WTC11 (cell line): ENCODE measurements around the gene GRM7. TPM values are rescaled to one million over a fixed set of nuclear protein-coding genes. Genes with fewer than 3 reads are reported as not detected.

Experiments
- ATAC-seq: fragments of 200-7000 bp; cut with Tn5 transposase; 2 replicates; pipeline ENCODE4 v1.10.0; 2021; ENCODE audit warnings: mild to moderate bottlenecking, moderate library complexity
- CTCF ChIA-PET: fragments of 300-600 bp; sonication (Branson Sonifier 250); formaldehyde crosslinking; loops from one replicate; lab custom pipeline; 2021; ENCODE audit warnings: antibody characterized with exemption; lab: Charles Lee
- POLR2A ChIA-PET: fragments of 350-600 bp; sonication (Branson Sonifier 250); formaldehyde crosslinking; loops from one replicate; lab custom pipeline; 2021; ENCODE audit warnings: antibody characterized with exemption; lab: Charles Lee
- DNase-seq: peaks from one replicate; pipeline ENCODE4 v3.0.0; 2021; ENCODE audit warnings: low spot score
- H3K27ac Mint-ChIP-seq: 2 replicates; pipeline ENCODE4 v1.8.0; 2021; ENCODE audit warnings: mixed read lengths
- H3K27me3 Mint-ChIP-seq: 2 replicates; pipeline ENCODE4 v1.8.0; 2021; ENCODE audit warnings: low read depth, mild to moderate bottlenecking, moderate library complexity, mixed read lengths
- H3K36me3 Mint-ChIP-seq: 2 replicates; pipeline ENCODE4 v1.8.0; 2021; ENCODE audit warnings: mixed read lengths
- H3K4me1 Mint-ChIP-seq: 2 replicates; pipeline ENCODE4 v1.8.0; 2022; ENCODE audit warnings: mixed read lengths
- H3K4me3 Mint-ChIP-seq: 2 replicates; pipeline ENCODE4 v1.8.0; 2021; ENCODE audit warnings: mild to moderate bottlenecking, moderate library complexity, mixed read lengths
- H3K9me3 Mint-ChIP-seq: 2 replicates; pipeline ENCODE4 v1.8.0; 2021; ENCODE audit warnings: mixed read lengths
- ATF6 ChIP-seq: sonication (generic); formaldehyde crosslinking; IDR thresholded peaks from 2 replicates; pipeline ENCODE4 v1.8.1; 2023; ENCODE audit warnings: mild to moderate bottlenecking, missing genetic modification reagents
- CDX4 ChIP-seq: fragments of 250-450 bp; sonication (Bioruptor Pico); IDR thresholded peaks from 2 replicates; pipeline ENCODE4 v1.9.0; 2021; ENCODE audit warnings: moderate library complexity, mild to moderate bottlenecking, inconsistent platforms, borderline replicate concordance
- CREB1 ChIP-seq: sonication (generic); formaldehyde crosslinking; IDR thresholded peaks from 2 replicates; pipeline ENCODE4 v1.8.0; 2023; ENCODE audit warnings: mild to moderate bottlenecking, missing genetic modification reagents
- CTCF ChIP-seq: fragments of 200-600 bp; IDR thresholded peaks from 2 replicates; pipeline ENCODE4 v1.8.0; 2022; ENCODE audit warnings: antibody characterized with exemption
- ETV6 ChIP-seq: sonication (generic); formaldehyde crosslinking; IDR thresholded peaks from 2 replicates; pipeline ENCODE4 v1.8.1; 2022; ENCODE audit warnings: mild to moderate bottlenecking, missing genetic modification reagents
- FOXJ3 ChIP-seq: sonication (generic); formaldehyde crosslinking; IDR thresholded peaks from 2 replicates; pipeline ENCODE4 v1.9.0; 2021; ENCODE audit warnings: missing genetic modification reagents, mild to moderate bottlenecking, borderline replicate concordance
- FOXK1 ChIP-seq: sonication (generic); formaldehyde crosslinking; IDR thresholded peaks from 2 replicates; pipeline ENCODE4 v1.8.0; 2022; ENCODE audit warnings: mild to moderate bottlenecking, moderate library complexity, missing genetic modification reagents
- FOXP4 ChIP-seq: sonication (generic); formaldehyde crosslinking; IDR thresholded peaks from 2 replicates; pipeline ENCODE4 v1.8.0; 2022; ENCODE audit warnings: mild to moderate bottlenecking, missing genetic modification reagents
- GABPB1 ChIP-seq: sonication (generic); formaldehyde crosslinking; IDR thresholded peaks from 2 replicates; pipeline ENCODE4 v1.8.1; 2023; ENCODE audit warnings: mild to moderate bottlenecking, missing genetic modification reagents
- GTF2I ChIP-seq: fragments of 250-450 bp; sonication (Bioruptor Pico); conservative IDR thresholded peaks from 2 replicates; pipeline ENCODE4 v1.4.0; 2021; ENCODE audit warnings: mild to moderate bottlenecking
- JAZF1 ChIP-seq: fragments of 250-450 bp; sonication (Bioruptor Pico); IDR thresholded peaks from 2 replicates; pipeline ENCODE4 v1.9.0; 2021; ENCODE audit warnings: moderate library complexity, mild to moderate bottlenecking, inconsistent platforms
- MXD4 ChIP-seq: fragments of 250-450 bp; sonication (Bioruptor Pico); IDR thresholded peaks from 2 replicates; pipeline ENCODE4 v1.8.0; 2021; ENCODE audit warnings: mild to moderate bottlenecking, moderate library complexity, borderline replicate concordance
- NFE2L1 ChIP-seq: sonication (generic); formaldehyde crosslinking; IDR thresholded peaks from 2 replicates; pipeline ENCODE4 v1.8.1; 2023; ENCODE audit warnings: missing genetic modification reagents
- NR1H2 ChIP-seq: sonication (generic); formaldehyde crosslinking; IDR thresholded peaks from 2 replicates; pipeline ENCODE4 v1.9.0; 2021; ENCODE audit warnings: mild to moderate bottlenecking, moderate library complexity, missing genetic modification reagents
- OVOL2 ChIP-seq: fragments of 250-450 bp; sonication (Bioruptor Pico); IDR thresholded peaks from 2 replicates; pipeline ENCODE4 v1.9.0; 2021; ENCODE audit warnings: mild to moderate bottlenecking, borderline replicate concordance
- RELA ChIP-seq: sonication (generic); formaldehyde crosslinking; IDR thresholded peaks from 2 replicates; pipeline ENCODE4 v1.8.1; 2022; ENCODE audit warnings: missing genetic modification reagents, mild to moderate bottlenecking, borderline replicate concordance
- SMAD4 ChIP-seq: sonication (generic); formaldehyde crosslinking; IDR thresholded peaks from 2 replicates; pipeline ENCODE4 v1.8.0; 2022; ENCODE audit warnings: mild to moderate bottlenecking, missing genetic modification reagents
- SOX15 ChIP-seq: fragments of 250-450 bp; sonication (Bioruptor Pico); IDR thresholded peaks from 2 replicates; pipeline ENCODE4 v1.9.0; 2021; ENCODE audit warnings: mild to moderate bottlenecking
- ZNF219 ChIP-seq: sonication (generic); formaldehyde crosslinking; IDR thresholded peaks from 2 replicates; pipeline ENCODE4 v1.8.0; 2023; ENCODE audit warnings: missing genetic modification reagents, mild to moderate bottlenecking, borderline replicate concordance
- ZNF232 ChIP-seq: sonication (generic); formaldehyde crosslinking; IDR thresholded peaks from 2 replicates; pipeline ENCODE4 v1.8.0; 2022; ENCODE audit warnings: mild to moderate bottlenecking, missing genetic modification reagents
- ZNF396 ChIP-seq: fragments of 250-450 bp; sonication (Bioruptor Pico); IDR thresholded peaks from 2 replicates; pipeline ENCODE4 v1.8.0; 2021; ENCODE audit warnings: mild to moderate bottlenecking, moderate library complexity, borderline replicate concordance
- ZNF416 ChIP-seq: fragments of 250-450 bp; sonication (Bioruptor Pico); IDR thresholded peaks from 2 replicates; pipeline ENCODE4 v1.9.0; 2021; ENCODE audit warnings: mild to moderate bottlenecking, inconsistent platforms
- ZNF671 ChIP-seq: fragments of 250-450 bp; sonication (Bioruptor Pico); IDR thresholded peaks from 2 replicates; pipeline ENCODE4 v1.8.0; 2021; ENCODE audit warnings: mild to moderate bottlenecking
- total RNA-seq: library from RNA; stranded (reverse); gene quantifications from 3 replicates; pipeline ENCODE4 v1.2.3, GENCODE V29; 2021
- TF ChIP-seq, protein P1 (sequence below): sonication (generic); formaldehyde crosslinking; IDR thresholded peaks from 2 replicates; pipeline ENCODE4 v1.8.1; 2022; ENCODE audit warnings: low read depth, mild to moderate bottlenecking, moderate library complexity, missing genetic modification reagents, borderline replicate concordance
- TF ChIP-seq, protein P2 (sequence below): sonication (generic); formaldehyde crosslinking; IDR thresholded peaks from 2 replicates; pipeline ENCODE4 v1.8.1; 2022; ENCODE audit warnings: mild to moderate bottlenecking, missing genetic modification reagents, moderate library complexity, borderline replicate concordance
- TF ChIP-seq, protein P3 (sequence below): sonication (generic); formaldehyde crosslinking; IDR thresholded peaks from 2 replicates; pipeline ENCODE4 v1.8.0; 2023; ENCODE audit warnings: missing genetic modification reagents
- TF ChIP-seq, protein P4 (sequence below): sonication (generic); formaldehyde crosslinking; conservative IDR thresholded peaks from 2 replicates; pipeline ENCODE4 v1.8.1; 2022; ENCODE audit warnings: mild to moderate bottlenecking, missing genetic modification reagents
- TF ChIP-seq, protein P5 (sequence below): fragments of 250-450 bp; sonication (Bioruptor Pico); IDR thresholded peaks from 2 replicates; pipeline ENCODE4 v1.8.0; 2021; ENCODE audit warnings: mild to moderate bottlenecking

The GRM7 gene
- total RNA-seq, 1 experiment from 2014 or later = 0.42 TPM

- TF ChIP-seq CTCF = no peak
- TF ChIP-seq, protein P1, sequence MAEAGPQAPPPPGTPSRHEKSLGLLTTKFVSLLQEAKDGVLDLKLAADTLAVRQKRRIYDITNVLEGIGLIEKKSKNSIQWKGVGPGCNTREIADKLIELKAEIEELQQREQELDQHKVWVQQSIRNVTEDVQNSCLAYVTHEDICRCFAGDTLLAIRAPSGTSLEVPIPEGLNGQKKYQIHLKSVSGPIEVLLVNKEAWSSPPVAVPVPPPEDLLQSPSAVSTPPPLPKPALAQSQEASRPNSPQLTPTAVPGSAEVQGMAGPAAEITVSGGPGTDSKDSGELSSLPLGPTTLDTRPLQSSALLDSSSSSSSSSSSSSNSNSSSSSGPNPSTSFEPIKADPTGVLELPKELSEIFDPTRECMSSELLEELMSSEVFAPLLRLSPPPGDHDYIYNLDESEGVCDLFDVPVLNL = no peak
- TF ChIP-seq CREB1 = no peak
- TF ChIP-seq ATF6 (CRISPR knock-in tag) = no peak
- no peak for TF ChIP-seq FOXJ3
- no peak for TF ChIP-seq OVOL2 (CRISPR knock-in tag)
- no peak for TF ChIP-seq JAZF1 (CRISPR knock-in tag)
- TF ChIP-seq, protein P2, sequence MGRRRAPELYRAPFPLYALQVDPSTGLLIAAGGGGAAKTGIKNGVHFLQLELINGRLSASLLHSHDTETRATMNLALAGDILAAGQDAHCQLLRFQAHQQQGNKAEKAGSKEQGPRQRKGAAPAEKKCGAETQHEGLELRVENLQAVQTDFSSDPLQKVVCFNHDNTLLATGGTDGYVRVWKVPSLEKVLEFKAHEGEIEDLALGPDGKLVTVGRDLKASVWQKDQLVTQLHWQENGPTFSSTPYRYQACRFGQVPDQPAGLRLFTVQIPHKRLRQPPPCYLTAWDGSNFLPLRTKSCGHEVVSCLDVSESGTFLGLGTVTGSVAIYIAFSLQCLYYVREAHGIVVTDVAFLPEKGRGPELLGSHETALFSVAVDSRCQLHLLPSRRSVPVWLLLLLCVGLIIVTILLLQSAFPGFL (CRISPR knock-in tag) = no peak
- TF ChIP-seq GTF2I (CRISPR knock-in tag) = no peak
- no peak for TF ChIP-seq SMAD4
- no peak for TF ChIP-seq ZNF219 (CRISPR knock-in tag)
- TF ChIP-seq CDX4 (CRISPR knock-in tag) = no peak
- no peak for TF ChIP-seq SOX15 (CRISPR knock-in tag)
Observed at GRCh38 chr3:7759630-7760029, 898.7 kb downstream of the GRM7 start (continued).

DNA sequence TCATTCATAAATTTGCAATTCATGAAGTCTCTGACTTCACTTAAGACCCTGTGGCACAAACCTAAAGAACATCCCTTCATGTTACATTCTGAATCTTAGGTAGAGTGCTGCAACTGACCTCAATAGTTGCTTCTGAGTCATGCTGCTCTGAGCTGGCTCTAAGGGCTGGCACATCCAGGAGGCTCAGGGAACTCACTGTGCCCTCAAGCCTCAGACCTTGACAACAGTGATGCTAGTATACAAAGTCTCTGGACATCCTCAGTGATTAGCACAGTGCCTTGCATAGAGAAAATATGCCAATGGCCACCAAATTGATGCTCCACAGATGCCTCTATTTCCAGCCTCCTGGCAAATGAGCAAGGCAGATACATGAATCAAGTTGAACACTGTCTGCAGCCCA is 899.8 kb downstream of the GRM7 start:
- ChIA-PET POLR2A (no interaction called here), CTCF (no interaction called here)
- no peak overlapping the region for H3K27ac Mint-ChIP-seq
- peaks cover 48% of the 10 kb centered on the region for H3K9me3 Mint-ChIP-seq
- no peaks in the 10 kb centered on the region; the same call in 1 of the 2 replicates for H3K27me3 Mint-ChIP-seq
- H3K4me3 Mint-ChIP-seq = no peak overlapping the region
- DNase-seq (no peak), ATAC-seq (no peak)
- H3K36me3 Mint-ChIP-seq = peaks cover 38% of the 10 kb centered on the region
- peaks cover 3% of the 10 kb centered on the region; the same call in 1 of the 2 replicates for H3K4me1 Mint-ChIP-seq
- TF ChIP-seq ZNF416 (CRISPR knock-in tag) (no peak), FOXK1 (CRISPR knock-in tag) (no peak), ETV6 (CRISPR knock-in tag) (no peak), FOXP4 (CRISPR knock-in tag) (no peak), RELA (CRISPR knock-in tag) (no peak), MXD4 (CRISPR knock-in tag) (no peak), ZNF396 (CRISPR knock-in tag) (no peak), NFE2L1 (no peak), NR1H2 (CRISPR knock-in tag) (no peak), GABPB1 (CRISPR knock-in tag) (no peak), ZNF671 (CRISPR knock-in tag) (no peak), SMAD4 (no peak), ZNF232 (CRISPR knock-in tag) (no peak)
- TF ChIP-seq, protein P3, sequence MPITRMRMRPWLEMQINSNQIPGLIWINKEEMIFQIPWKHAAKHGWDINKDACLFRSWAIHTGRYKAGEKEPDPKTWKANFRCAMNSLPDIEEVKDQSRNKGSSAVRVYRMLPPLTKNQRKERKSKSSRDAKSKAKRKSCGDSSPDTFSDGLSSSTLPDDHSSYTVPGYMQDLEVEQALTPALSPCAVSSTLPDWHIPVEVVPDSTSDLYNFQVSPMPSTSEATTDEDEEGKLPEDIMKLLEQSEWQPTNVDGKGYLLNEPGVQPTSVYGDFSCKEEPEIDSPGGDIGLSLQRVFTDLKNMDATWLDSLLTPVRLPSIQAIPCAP (CRISPR knock-in tag) = no peak
- TF ChIP-seq, protein P4, sequence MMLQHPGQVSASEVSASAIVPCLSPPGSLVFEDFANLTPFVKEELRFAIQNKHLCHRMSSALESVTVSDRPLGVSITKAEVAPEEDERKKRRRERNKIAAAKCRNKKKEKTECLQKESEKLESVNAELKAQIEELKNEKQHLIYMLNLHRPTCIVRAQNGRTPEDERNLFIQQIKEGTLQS (CRISPR knock-in tag) = no peak
- TF ChIP-seq, protein P5, sequence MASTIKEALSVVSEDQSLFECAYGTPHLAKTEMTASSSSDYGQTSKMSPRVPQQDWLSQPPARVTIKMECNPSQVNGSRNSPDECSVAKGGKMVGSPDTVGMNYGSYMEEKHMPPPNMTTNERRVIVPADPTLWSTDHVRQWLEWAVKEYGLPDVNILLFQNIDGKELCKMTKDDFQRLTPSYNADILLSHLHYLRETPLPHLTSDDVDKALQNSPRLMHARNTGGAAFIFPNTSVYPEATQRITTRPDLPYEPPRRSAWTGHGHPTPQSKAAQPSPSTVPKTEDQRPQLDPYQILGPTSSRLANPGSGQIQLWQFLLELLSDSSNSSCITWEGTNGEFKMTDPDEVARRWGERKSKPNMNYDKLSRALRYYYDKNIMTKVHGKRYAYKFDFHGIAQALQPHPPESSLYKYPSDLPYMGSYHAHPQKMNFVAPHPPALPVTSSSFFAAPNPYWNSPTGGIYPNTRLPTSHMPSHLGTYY (CRISPR knock-in tag) = no peak
